Measurements from ENCODE around the gene NEK7.

The NEK7 gene

GRCh38 chr1:198113342-198113750 is 43.5 kb upstream of the NEK7 start:
- H2AK5ac ChIP-seq (ENCODE audit: low read depth, low read length): no peak overlapping the region
- H2BK120ac ChIP-seq (ENCODE audit: low read depth, low read length): no peak overlapping the region
- H2BK15ac ChIP-seq (ENCODE audit: low read length): no peak overlapping the region
- no peak overlapping the region for H2BK12ac ChIP-seq (ENCODE audit: low read length)
- no peaks in the 10 kb centered on the region for H3K9me3 ChIP-seq (replicated peaks in 1 of 2; ENCODE audit: control insufficient read depth in 2 of 2, insufficient read depth in 1 of 2, low read depth in 1 of 2, low read length in 2 of 2)
- no peaks in the 10 kb centered on the region for H3K36me3 ChIP-seq (replicated peaks in 1 of 2; ENCODE audit: control insufficient read depth in 2 of 2, insufficient read depth in 2 of 2, low read length in 2 of 2)
- H2AFZ ChIP-seq (ENCODE audit: low read length): no peak overlapping the region
- DNase-seq (ENCODE audit: low spot score): no peak
- H3K79me1 ChIP-seq (ENCODE audit: low read depth, low read length): no peaks in the 10 kb centered on the region
- no peak overlapping the region for H3K4ac ChIP-seq (ENCODE audit: low read length)
- no peak overlapping the region for H4K8ac ChIP-seq (ENCODE audit: low read depth, low read length)
- no peaks in the 10 kb centered on the region for H3K4me1 ChIP-seq (ENCODE audit: control insufficient read depth in 2 of 2, insufficient read depth in 1 of 2, low read depth in 1 of 2, low read length in 2 of 2)
- no peak overlapping the region for H3K14ac ChIP-seq (ENCODE audit: low read length)
- H2BK5ac ChIP-seq (ENCODE audit: low read length): no peak overlapping the region
- H3K27ac ChIP-seq (replicated peaks; ENCODE audit: low read length): no peak overlapping the region
- no peak overlapping the region for H3K9ac ChIP-seq (ENCODE audit: low read depth, low read length, poor library complexity)
- H4K91ac ChIP-seq (ENCODE audit: low read depth, low read length, poor library complexity): no peak overlapping the region
- H3K27me3 ChIP-seq (ENCODE audit: control insufficient read depth in 3 of 3, insufficient read depth in 3 of 3, low read depth in 1 of 3, low read length in 3 of 3): no peaks in the 10 kb centered on the region
- H3K4me2 ChIP-seq (ENCODE audit: insufficient read depth, low read length, poor library complexity, severe bottlenecking): no peak overlapping the region
- no peak overlapping the region for H3K18ac ChIP-seq (ENCODE audit: low read length)
- no peak overlapping the region for H3K4me3 ChIP-seq (ENCODE audit: low read length in 2 of 2)
- H3K23ac ChIP-seq (ENCODE audit: low read depth, low read length, poor library complexity): no peak overlapping the region

GRCh38 chr1:198116069-198116468 is 40.7 kb upstream of the NEK7 start:
- no peak for DNase-seq (ENCODE audit: low spot score)

GRCh38 chr1:198116469-198116868 is 40.3 kb upstream of the NEK7 start:
- no peaks in the 10 kb centered on the region for H3K79me1 ChIP-seq (ENCODE audit: low read depth, low read length)
- no peak overlapping the region for H3K9ac ChIP-seq (ENCODE audit: low read depth, low read length, poor library complexity)
- no peak overlapping the region for H2BK12ac ChIP-seq (ENCODE audit: low read length)
- no peak overlapping the region for H2BK15ac ChIP-seq (ENCODE audit: low read length)
- no peak overlapping the region for H2BK120ac ChIP-seq (ENCODE audit: low read depth, low read length)
- H4K91ac ChIP-seq (ENCODE audit: low read depth, low read length, poor library complexity): no peak overlapping the region
- DNase-seq (ENCODE audit: low spot score): no peak
- H3K9me3 ChIP-seq (replicated peaks in 1 of 2; ENCODE audit: control insufficient read depth in 2 of 2, insufficient read depth in 1 of 2, low read depth in 1 of 2, low read length in 2 of 2): no peaks in the 10 kb centered on the region
- no peak overlapping the region for H2BK5ac ChIP-seq (ENCODE audit: low read length)
- no peak overlapping the region for H2AFZ ChIP-seq (ENCODE audit: low read length)
- H2AK5ac ChIP-seq (ENCODE audit: low read depth, low read length): no peak overlapping the region
- WGBS, 2 donors (ENCODE audit: extremely low coverage in 2 of 2, insufficient read length in 2 of 2, insufficient replicate concordance in 1 of 2): no CpG with 5 or more reads among the region's 5 CpGs
- no peak overlapping the region for H3K4me3 ChIP-seq (ENCODE audit: low read length in 2 of 2)
- H3K36me3 ChIP-seq (replicated peaks in 1 of 2; ENCODE audit: control insufficient read depth in 2 of 2, insufficient read depth in 2 of 2, low read length in 2 of 2): no peaks in the 10 kb centered on the region
- no peak overlapping the region for H3K14ac ChIP-seq (ENCODE audit: low read length)
- H4K8ac ChIP-seq (ENCODE audit: low read depth, low read length): no peak overlapping the region
- no peak overlapping the region for H3K4ac ChIP-seq (ENCODE audit: low read length)
- no peak overlapping the region for H3K18ac ChIP-seq (ENCODE audit: low read length)
- no peak overlapping the region for H3K27ac ChIP-seq (replicated peaks; ENCODE audit: low read length)
- H3K23ac ChIP-seq (ENCODE audit: low read depth, low read length, poor library complexity): no peak overlapping the region
- no peaks in the 10 kb centered on the region for H3K27me3 ChIP-seq (ENCODE audit: control insufficient read depth in 3 of 3, insufficient read depth in 3 of 3, low read depth in 1 of 3, low read length in 3 of 3)
- no peak overlapping the region for H3K4me2 ChIP-seq (ENCODE audit: insufficient read depth, low read length, poor library complexity, severe bottlenecking)
- no peaks in the 10 kb centered on the region for H3K4me1 ChIP-seq (ENCODE audit: control insufficient read depth in 2 of 2, insufficient read depth in 1 of 2, low read depth in 1 of 2, low read length in 2 of 2)

More at GRCh38 chr1:198116069-198116468, 40.7 kb upstream of the NEK7 start:
- H3K9me3 ChIP-seq (replicated peaks in 1 of 2; ENCODE audit: control insufficient read depth in 2 of 2, insufficient read depth in 1 of 2, low read depth in 1 of 2, low read length in 2 of 2): no peaks in the 10 kb centered on the region
- no peak overlapping the region for H3K27ac ChIP-seq (replicated peaks; ENCODE audit: low read length)
- H3K4me2 ChIP-seq (ENCODE audit: insufficient read depth, low read length, poor library complexity, severe bottlenecking): no peak overlapping the region
- no peaks in the 10 kb centered on the region for H3K27me3 ChIP-seq (ENCODE audit: control insufficient read depth in 3 of 3, insufficient read depth in 3 of 3, low read depth in 1 of 3, low read length in 3 of 3)
- H3K18ac ChIP-seq (ENCODE audit: low read length): no peak overlapping the region
- no peak overlapping the region for H4K8ac ChIP-seq (ENCODE audit: low read depth, low read length)
- no CpG with 5 or more reads among the region's 1 CpG for WGBS, 2 donors (ENCODE audit: extremely low coverage in 2 of 2, insufficient read length in 2 of 2, insufficient replicate concordance in 1 of 2)
- no peak overlapping the region for H2BK15ac ChIP-seq (ENCODE audit: low read length)
- no peak overlapping the region for H2BK120ac ChIP-seq (ENCODE audit: low read depth, low read length)
- no peaks in the 10 kb centered on the region for H3K79me1 ChIP-seq (ENCODE audit: low read depth, low read length)
- H4K91ac ChIP-seq (ENCODE audit: low read depth, low read length, poor library complexity): no peak overlapping the region
- no peak overlapping the region for H2BK12ac ChIP-seq (ENCODE audit: low read length)
- no peak overlapping the region for H3K9ac ChIP-seq (ENCODE audit: low read depth, low read length, poor library complexity)
- no peak overlapping the region for H2BK5ac ChIP-seq (ENCODE audit: low read length)
- H3K4ac ChIP-seq (ENCODE audit: low read length): no peak overlapping the region
- H3K36me3 ChIP-seq (replicated peaks in 1 of 2; ENCODE audit: control insufficient read depth in 2 of 2, insufficient read depth in 2 of 2, low read length in 2 of 2): no peaks in the 10 kb centered on the region
- H3K4me1 ChIP-seq (ENCODE audit: control insufficient read depth in 2 of 2, insufficient read depth in 1 of 2, low read depth in 1 of 2, low read length in 2 of 2): no peaks in the 10 kb centered on the region
- H3K4me3 ChIP-seq (ENCODE audit: low read length in 2 of 2): no peak overlapping the region
- H2AFZ ChIP-seq (ENCODE audit: low read length): no peak overlapping the region
- no peak overlapping the region for H3K14ac ChIP-seq (ENCODE audit: low read length)
- H2AK5ac ChIP-seq (ENCODE audit: low read depth, low read length): no peak overlapping the region
- no peak overlapping the region for H3K23ac ChIP-seq (ENCODE audit: low read depth, low read length, poor library complexity)

- Histone ChIP-seq H2AK5ac (ENCODE audit: low read depth, low read length) (no peak overlapping the region), H3K4me3 (ENCODE audit: low read length in 2 of 2) (no peak overlapping the region), H2BK5ac (ENCODE audit: low read length) (no peak overlapping the region), H2AFZ (ENCODE audit: low read length) (no peak overlapping the region), H4K91ac (ENCODE audit: low read depth, low read length, poor library complexity) (no peak overlapping the region), H3K27ac (replicated peaks; ENCODE audit: low read length) (no peak overlapping the region), H3K27me3 (ENCODE audit: control insufficient read depth in 3 of 3, insufficient read depth in 3 of 3, low read depth in 1 of 3, low read length in 3 of 3) (no peaks in the 10 kb centered on the region), H3K4me2 (ENCODE audit: insufficient read depth, low read length, poor library complexity, severe bottlenecking) (no peak overlapping the region), H3K23ac (ENCODE audit: low read depth, low read length, poor library complexity) (no peak overlapping the region), H3K4me1 (ENCODE audit: control insufficient read depth in 2 of 2, insufficient read depth in 1 of 2, low read depth in 1 of 2, low read length in 2 of 2) (no peaks in the 10 kb centered on the region), H2BK12ac (ENCODE audit: low read length) (no peak overlapping the region), H2BK120ac (ENCODE audit: low read depth, low read length) (no peak overlapping the region), H4K8ac (ENCODE audit: low read depth, low read length) (no peak overlapping the region), H3K18ac (ENCODE audit: low read length) (no peak overlapping the region), H3K9ac (ENCODE audit: low read depth, low read length, poor library complexity) (no peak overlapping the region), H3K9me3 (replicated peaks in 1 of 2; ENCODE audit: control insufficient read depth in 2 of 2, insufficient read depth in 1 of 2, low read depth in 1 of 2, low read length in 2 of 2) (no peaks in the 10 kb centered on the region), H3K4ac (ENCODE audit: low read length) (no peak overlapping the region), H3K79me1 (ENCODE audit: low read depth, low read length) (no peaks in the 10 kb centered on the region), H3K36me3 (replicated peaks in 1 of 2; ENCODE audit: control insufficient read depth in 2 of 2, insufficient read depth in 2 of 2, low read length in 2 of 2) (no peaks in the 10 kb centered on the region), H3K14ac (ENCODE audit: low read length) (no peak overlapping the region), H2BK15ac (ENCODE audit: low read length) (no peak overlapping the region)
- DNase-seq (ENCODE audit: low spot score): no peak
- no CpG with 5 or more reads among the region's 1 CpG for WGBS, 2 donors (ENCODE audit: extremely low coverage in 2 of 2, insufficient read length in 2 of 2, insufficient replicate concordance in 1 of 2)
Observed at GRCh38 chr1:198117267-198117666, 39.5 kb upstream of the NEK7 start.
